HFFc6 (cell line): Measurements from ENCODE around the gene HOXD11. TPM values are rescaled to one million over a fixed set of nuclear protein-coding genes. Genes with fewer than 3 reads are reported as not detected.

Experiments
- DNase-seq: peaks from one replicate; pipeline ENCODE4 v3.0.0-alpha.2; 2018
- H3K27ac Mint-ChIP-seq: 2 replicates; pipeline ENCODE4 v1.8.0; 2020; ENCODE audit warnings: mild to moderate bottlenecking, mixed read lengths
- H3K27me3 Mint-ChIP-seq: 2 replicates; pipeline ENCODE4 v1.8.0; 2021; ENCODE audit warnings: mild to moderate bottlenecking, moderate library complexity, mixed read lengths; ENCODE audit not compliant: insufficient read depth
- H3K36me3 Mint-ChIP-seq: 2 replicates; pipeline ENCODE4 v1.8.0; 2021; ENCODE audit warnings: low read depth, mixed read lengths
- H3K4me1 Mint-ChIP-seq: 2 replicates; pipeline ENCODE4 v1.8.0; 2020; ENCODE audit warnings: low read depth, mixed read lengths
- H3K4me3 Mint-ChIP-seq: 2 replicates; pipeline ENCODE4 v1.8.0; 2020; ENCODE audit warnings: mild to moderate bottlenecking, moderate library complexity, mixed read lengths
- H3K9me3 Mint-ChIP-seq: 2 replicates; pipeline ENCODE4 v1.8.0; 2020; ENCODE audit warnings: mild to moderate bottlenecking, mixed read lengths
- CTCF ChIP-seq: fragments of 200-600 bp; sonication (generic); IDR thresholded peaks from 2 replicates; pipeline ENCODE4 v1.5.0; 2021; ENCODE audit warnings: antibody characterized with exemption, mild to moderate bottlenecking
- total RNA-seq, 6 experiments: library from RNA; stranded (reverse); fragmentation: NEBNext Ultra II Directional; extraction: Animal tissue kit (Norgen Biotek cat#: 25700); gene quantifications; 2 replicates in 1 of 6; 3 replicates in 5 of 6; pipeline ENCODE4 v1.2.3, GENCODE V29; 2021

The HOXD11 gene
- total RNA-seq, 6 experiments from 2014 or later, result 6.0 to 10.2 (median 7.6) TPM

GRCh38 chr2:176087330-176088047, 19.6 kb upstream of the HOXD11 start:
- peaks cover 15% of the 10 kb centered on the region for H3K9me3 Mint-ChIP-seq
- peaks cover 15% of the 10 kb centered on the region for H3K4me1 Mint-ChIP-seq
- no peak for TF ChIP-seq CTCF
- no peak for DNase-seq
- H3K27me3 Mint-ChIP-seq, result peaks cover 58% of the 10 kb centered on the region
- H3K4me3 Mint-ChIP-seq, result peak overlapping the region; percentile 90
- H3K27ac Mint-ChIP-seq, result no peak overlapping the region
- peaks cover 4% of the 10 kb centered on the region; the same call in 1 of the 2 replicates for H3K36me3 Mint-ChIP-seq

DNA sequence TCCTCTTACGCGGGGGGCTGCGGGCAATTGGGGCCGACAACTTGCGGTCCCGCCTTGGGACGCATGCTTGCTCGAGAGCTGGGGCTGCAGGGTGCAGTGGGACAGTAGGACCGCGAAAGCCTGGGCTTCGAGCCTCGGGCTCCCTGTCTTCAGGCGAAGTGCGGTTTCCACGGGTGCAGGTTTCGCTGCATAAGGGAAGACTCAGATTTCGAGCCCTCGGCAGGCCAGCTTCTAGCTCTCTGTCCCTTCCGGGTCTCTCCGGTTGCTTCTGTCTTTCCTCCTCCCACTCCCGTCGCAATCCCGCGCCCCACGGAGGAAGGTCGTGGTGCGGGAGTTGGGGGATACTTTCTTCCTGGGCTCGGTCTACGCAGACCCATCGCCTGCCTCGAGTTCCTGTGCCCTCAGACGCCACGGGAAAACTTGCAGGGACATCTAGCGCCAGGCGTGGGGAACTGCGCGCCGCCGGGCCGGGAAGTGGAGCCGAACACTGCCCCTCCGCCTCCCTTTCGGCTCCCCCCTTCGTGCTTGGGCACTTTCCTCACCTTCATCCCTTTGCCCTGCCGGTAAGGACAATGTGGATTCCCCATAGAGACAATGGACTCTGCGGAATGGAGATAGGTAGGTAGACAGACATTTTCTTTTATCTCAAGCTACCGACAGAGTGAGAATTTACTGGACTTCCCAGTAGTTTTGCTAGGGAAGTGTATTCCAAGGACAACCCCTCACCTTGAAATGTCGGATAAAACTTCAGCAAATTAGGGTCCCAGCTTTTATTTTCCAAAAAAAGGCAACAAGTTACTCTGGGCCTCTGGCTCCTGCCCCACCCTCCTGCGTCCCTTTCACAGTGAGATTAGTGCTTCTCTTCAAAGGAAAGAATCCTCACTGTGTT, 18.8 kb upstream of the HOXD11 start:
- peak; percentile 84 for TF ChIP-seq CTCF
- peaks cover 9% of the 10 kb centered on the region for H3K9me3 Mint-ChIP-seq
- peaks cover 50% of the 10 kb centered on the region for H3K27me3 Mint-ChIP-seq
- peak overlapping the region; percentile 90 for H3K4me3 Mint-ChIP-seq
- peaks cover 16% of the 10 kb centered on the region for H3K4me1 Mint-ChIP-seq
- no peaks in the 10 kb centered on the region for H3K36me3 Mint-ChIP-seq
- H3K27ac Mint-ChIP-seq, result no peak overlapping the region
- no peak for DNase-seq

DNA sequence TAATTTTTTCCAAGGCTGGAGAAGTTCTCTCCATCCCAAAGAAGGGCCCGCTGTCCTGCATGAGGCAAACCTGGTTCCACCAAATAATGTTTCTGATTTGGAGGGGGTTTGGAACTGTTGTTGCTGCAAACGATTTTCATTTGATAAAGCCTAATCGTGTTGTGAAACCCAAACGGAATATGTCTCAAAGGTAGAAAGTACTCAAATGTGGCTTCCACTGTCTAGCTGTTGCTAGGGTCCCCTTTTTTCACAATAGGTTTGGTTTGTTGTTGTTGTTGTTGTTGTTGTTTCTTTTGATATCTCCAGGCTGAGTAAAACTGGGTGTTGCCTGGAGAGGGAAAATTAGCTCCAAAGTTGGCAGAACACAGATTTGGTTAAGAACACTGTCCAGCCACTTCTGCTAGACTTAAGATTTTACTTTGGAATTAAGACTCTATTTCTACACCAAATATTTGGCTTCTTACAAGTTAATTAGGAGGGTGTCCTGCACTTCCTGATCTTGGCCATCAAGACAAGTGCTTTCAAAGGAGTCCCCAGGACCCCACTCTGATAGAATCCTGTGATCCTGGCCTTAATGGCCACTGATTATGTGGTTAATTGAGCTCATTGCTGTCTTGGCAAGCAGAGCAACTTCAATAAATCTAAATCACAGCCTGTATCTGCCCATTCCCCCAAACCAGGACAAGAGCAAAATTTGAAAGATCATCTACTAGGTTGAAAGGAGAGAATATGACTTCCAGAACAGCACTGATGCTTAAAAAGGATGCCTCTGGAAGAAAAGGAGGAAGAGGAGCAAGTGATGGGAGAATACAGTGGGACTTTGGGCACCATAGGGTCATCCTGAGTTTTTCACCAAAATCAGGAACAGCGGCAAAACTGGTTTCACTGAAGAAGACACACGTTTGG, 17.9 kb upstream of the HOXD11 start:
- Mint-ChIP-seq H3K4me1 (peaks cover 24% of the 10 kb centered on the region), H3K4me3 (no peak overlapping the region), H3K36me3 (peaks cover 8% of the 10 kb centered on the region; the same call in 1 of the 2 replicates), H3K27me3 (peaks cover 50% of the 10 kb centered on the region), H3K27ac (no peak overlapping the region), H3K9me3 (no peaks in the 10 kb centered on the region)
- no peak for TF ChIP-seq CTCF
- no peak for DNase-seq

GRCh38 chr2:176089843-176090395, 17.2 kb upstream of the HOXD11 start:
- TF ChIP-seq CTCF, result no peak

DNA sequence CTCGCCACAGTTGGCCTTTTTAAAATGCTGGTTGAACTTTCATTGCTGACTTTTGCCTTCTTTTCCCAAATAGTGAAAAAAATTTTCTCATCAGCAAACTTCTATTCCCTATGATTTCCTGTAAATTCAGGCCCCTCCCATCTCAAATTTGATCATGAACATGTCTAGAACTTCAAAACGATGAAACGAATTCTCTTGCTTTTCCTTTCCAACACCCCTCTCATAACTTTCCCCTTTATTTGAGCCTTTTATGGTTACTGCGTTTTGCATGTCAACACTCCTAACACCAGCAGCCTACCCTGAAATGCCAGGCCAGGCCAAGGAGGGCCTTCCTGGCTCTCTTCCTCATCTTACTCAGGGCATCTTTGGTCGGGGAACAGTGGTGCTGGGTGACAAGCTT, 16.2 kb upstream of the HOXD11 start:
- no peak overlapping the region for H3K27ac Mint-ChIP-seq
- no peak overlapping the region for H3K4me3 Mint-ChIP-seq
- H3K9me3 Mint-ChIP-seq, result no peaks in the 10 kb centered on the region
- peaks cover 38% of the 10 kb centered on the region for H3K27me3 Mint-ChIP-seq
- no peak for DNase-seq
- peaks cover 16% of the 10 kb centered on the region for H3K4me1 Mint-ChIP-seq
- H3K36me3 Mint-ChIP-seq, result peaks cover 8% of the 10 kb centered on the region; the same call in 1 of the 2 replicates
- TF ChIP-seq CTCF, result no peak

More at GRCh38 chr2:176089843-176090395, 17.2 kb upstream of the HOXD11 start:
- no peak overlapping the region for H3K27ac Mint-ChIP-seq
- H3K9me3 Mint-ChIP-seq, result no peaks in the 10 kb centered on the region
- peaks cover 46% of the 10 kb centered on the region for H3K27me3 Mint-ChIP-seq
- peaks cover 8% of the 10 kb centered on the region; the same call in 1 of the 2 replicates for H3K36me3 Mint-ChIP-seq
- H3K4me3 Mint-ChIP-seq, result no peak overlapping the region
- H3K4me1 Mint-ChIP-seq, result peaks cover 17% of the 10 kb centered on the region
- DNase-seq, result no peak
